Middle frontal gyrus (tissue), 1 donor: ENCODE data around the gene LVRN.

Experiments used
- DNase-seq: peaks from one replicate; pipeline ENCODE4 v3.0.0-alpha.2; 2015; ENCODE audit warnings: low spot score; ENCODE audit errors: extremely low spot score

LVRN gene

DNA sequence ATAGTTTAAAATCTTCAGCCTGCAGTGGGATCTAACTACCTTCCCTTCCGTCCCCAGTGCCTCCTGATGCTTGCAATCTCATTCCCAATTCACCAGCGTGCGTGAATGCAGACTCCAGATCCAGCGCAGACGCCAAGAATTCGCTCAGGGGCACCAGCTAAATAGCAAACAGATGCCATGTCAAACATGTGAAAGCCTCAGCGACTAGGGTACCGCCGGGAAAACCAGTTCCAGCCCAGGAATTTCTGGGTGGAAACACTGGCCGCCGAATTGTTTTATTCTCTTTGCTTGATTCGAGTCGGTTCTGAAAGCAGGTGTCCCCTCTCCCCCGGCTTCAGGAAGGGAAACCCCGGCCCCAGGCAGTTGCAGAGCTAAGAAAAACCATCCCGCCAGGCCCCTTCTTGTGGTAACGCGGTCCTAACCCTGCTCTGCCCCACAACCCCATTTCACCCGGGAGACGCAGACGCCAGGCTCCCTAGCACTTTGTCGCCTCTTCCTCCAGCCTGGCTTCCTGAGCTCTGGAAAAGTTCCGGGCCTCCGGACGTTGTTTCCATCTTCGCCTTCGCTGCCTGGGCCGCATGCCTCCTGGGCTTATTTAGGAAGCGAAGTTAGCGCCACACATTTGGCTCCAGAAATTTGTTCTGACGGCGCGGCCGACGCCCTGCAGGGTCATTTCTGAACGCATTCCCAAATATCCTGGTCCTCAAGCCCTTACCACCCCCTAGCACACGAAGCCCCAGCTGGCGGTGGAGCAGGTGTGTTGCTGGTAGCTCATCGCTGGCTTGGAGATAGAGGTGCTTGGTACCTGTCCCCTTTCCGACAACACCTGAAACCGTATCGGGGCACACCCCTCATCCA is 665 bp upstream of the LVRN start:
- no peak for DNase-seq

DNA sequence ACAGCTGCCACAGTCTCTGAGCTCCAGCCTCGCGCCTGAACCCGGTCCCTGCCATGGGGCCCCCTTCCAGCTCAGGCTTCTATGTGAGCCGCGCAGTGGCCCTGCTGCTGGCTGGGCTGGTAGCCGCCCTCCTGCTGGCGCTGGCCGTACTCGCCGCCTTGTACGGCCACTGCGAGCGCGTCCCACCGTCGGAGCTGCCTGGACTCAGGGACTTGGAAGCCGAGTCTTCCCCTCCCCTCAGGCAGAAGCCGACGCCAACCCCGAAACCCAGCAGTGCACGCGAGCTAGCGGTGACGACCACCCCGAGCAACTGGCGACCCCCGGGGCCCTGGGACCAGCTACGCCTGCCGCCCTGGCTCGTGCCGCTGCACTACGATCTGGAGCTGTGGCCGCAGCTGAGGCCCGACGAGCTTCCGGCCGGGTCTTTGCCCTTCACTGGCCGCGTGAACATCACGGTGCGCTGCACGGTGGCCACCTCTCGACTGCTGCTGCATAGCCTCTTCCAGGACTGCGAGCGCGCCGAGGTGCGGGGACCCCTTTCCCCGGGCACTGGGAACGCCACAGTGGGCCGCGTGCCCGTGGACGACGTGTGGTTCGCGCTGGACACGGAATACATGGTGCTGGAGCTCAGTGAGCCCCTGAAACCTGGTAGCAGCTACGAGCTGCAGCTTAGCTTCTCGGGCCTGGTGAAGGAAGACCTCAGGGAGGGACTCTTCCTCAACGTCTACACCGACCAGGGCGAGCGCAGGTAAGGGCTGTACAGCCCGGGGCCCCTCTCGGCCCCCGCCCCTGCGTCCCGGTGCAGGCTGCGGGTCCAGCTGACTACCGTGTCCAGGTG is 509 bp downstream of the LVRN start:
- DNase-seq: no peak

DNA sequence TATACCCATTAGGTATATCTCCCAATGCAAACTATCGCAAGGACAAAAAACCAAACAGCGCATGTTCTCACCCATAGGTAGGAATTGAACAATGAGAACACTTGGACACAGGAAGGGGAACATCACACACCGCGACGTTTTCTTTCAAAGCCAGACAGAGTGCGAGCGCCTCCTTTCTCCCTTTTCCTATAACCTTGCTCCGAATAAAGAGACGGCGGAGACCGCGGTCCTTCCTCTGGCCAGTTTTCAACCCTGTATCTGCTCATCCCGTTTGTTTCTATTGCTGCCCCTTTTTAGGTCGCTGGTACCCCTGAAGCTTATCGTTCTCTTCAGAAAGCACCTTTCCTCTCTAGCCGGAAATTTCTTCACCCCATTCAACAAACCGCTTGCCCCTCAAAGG is 1.3 kb downstream of the LVRN start:
- DNase-seq: no peak

DNA sequence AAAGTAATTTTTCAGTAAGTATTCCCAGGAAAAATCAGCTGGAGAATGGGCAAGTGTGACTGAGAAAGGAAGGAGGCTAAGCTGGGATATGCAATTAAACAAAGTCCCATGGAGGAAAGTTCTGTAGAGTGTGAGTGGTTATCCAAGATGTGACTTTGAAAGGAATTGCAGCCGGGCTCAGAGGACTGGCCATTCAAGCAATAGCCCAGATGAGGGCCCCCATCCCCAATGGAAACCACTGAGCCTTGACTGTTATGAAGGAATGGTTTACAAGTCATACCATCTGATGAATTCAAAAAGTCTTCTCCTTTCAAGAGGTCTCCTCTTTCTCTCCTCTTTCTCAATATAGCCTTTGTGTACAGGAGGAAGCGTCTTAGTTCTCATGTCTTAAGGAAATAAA is 6.5 kb downstream of the LVRN start:
- DNase-seq: no peak

DNA sequence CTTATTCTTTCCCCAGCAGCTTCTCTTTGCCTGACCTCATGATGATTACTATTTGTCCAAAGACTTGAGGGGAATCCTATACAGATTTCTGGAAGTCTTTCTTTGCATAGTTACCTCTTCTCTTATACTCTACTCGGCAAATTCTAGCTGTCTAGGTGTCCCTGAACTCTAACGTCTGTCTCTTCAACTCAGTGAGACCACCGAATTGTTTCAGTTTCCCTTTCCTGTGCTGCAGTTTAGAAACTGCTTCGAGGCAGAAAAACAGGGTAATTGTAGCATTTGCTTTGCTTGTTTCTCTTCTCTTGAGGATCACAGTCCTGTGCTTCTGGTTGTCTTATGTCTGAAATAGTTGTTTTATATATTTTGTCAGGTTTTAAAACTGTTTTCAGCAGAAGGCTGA is 14.8 kb downstream of the LVRN start:
- DNase-seq: no peak

DNA sequence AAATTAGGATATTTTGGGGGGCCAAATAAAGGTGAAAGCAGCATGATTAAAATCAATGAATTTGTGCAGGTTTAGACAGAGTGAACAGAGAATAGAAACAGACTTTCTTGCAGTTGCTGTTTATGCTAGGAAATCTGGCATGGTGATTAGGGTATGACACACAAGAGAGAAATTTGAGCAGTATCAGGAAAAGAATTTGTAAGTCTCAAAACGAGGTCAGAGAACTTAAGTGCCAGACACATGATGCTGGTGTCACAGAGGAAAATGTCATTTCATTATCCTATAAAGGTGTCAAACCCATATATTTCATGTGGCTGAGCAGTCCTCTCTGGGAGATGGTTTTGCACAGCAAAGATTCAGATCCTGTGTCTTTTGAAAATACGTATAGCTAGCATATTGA is 15.7 kb downstream of the LVRN start:
- DNase-seq: no peak

DNA sequence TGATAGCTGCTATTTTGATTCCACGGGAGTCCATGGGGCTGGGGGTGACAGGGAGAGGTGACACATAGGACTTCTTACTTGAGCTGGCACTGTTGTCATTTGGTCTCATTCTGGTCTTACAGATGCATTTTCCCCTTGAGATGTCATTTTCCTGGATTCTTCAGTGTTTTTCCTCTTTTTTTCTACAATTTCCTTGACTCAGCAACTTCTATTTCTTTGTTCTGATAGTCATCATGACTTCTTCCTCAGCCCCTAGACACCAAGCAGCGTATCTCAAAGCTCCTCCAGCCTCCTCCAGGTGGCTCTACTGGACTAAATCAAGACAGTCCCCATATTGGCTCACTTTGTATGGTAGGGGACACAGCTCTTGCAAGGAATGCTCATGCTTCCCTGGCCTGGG is 16.5 kb downstream of the LVRN start:
- no peak for DNase-seq

DNA sequence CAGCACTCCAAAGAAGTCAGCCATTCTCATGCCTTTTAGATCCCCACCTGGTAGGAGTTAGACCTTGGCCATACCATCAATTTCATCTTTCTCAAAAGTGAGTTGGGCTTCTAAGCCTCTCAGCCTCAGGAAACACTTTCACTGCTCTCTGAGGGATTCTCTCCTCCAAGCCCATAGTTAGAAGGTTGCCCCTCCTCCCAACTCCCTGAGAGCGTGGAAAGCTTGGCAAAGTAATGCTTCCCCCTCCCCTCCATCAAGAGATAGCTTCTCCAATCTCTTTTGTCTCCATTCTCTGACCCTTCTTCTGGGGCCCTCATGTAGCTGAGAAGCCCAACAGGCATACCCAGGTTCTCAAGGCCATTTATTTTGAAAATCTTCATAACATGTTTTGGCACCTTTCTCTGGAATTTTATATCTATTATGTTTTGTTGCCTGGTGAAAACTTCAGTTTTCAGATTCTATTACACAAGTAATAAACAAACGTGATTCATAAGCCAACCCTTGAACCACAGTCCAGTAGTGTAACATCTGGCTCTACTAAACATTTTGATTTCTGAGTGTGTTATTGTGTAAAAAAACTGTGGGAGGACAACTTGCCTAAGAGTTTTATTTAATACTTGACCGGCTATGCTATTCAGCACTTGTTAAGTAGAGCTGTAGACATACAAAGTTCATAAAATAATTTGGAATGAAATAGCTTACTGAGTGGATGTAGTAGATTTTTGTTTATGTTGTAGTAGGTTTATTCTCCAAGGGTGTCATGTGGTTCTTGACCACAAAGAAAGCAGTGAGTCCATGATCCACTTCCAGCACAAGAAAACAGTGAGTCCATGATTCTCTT is 17.1 kb downstream of the LVRN start:
- no peak for DNase-seq

DNA sequence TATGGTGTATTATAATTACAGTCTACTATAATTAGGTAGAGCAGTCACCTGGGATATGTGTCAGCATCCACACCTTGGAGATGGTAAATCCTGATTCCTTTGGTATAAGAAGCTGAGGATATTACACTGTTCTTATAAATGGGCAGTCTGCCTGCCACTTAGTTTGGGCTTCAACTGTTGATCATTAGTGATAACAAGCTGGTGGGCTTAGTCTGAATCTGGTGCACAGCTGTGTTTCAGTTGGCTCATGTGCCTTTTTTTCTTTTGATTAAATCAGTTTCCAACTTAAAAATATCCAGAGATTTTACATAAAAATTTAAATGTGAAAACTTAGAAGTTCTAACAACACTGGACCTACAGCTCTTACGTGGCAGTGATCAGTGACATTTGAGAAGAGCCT is 21.2 kb downstream of the LVRN start:
- DNase-seq: no peak

DNA sequence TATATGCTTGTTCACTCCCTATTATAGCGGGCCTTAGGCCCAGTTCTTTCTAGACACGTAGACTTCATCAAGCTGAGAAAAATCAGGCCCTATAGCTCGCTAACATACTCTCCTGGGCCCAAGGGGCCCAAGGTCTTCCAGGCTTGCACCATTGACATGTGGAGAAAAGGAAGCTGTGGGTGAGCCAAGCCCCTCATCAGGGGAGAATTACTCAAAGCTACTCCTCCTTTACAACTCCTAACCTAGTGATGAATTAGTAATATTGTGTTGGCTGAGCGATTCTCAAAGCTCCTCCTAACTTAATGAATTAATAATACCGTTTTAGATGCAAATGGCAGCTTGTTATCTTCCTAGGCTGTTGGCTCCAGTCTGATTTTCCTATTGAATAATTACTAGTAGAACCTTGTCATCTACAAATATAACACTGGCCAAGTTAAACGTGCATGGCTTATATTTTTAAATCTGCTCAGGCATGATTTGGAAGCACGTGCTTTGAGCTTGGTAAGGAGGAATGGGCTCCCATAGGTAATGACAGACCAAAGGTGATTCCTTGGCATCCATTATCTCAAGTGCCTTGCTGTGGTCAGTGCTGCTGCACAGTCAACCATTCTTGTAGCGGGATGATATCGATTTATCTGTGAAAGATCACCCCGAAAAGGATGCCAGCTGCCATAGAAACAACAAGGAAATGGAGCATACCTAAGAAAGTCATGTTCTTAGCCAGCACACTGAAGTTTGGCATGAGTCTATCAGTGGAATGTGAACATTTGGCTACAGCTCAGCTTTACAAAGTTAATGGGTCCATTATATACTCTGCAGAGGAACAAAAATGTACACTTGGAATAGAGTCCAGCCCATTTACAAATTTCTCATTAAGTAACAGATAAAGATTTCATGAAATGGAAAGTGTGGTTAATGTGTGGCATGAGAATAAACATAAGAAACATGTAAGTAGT is 23.8 kb downstream of the LVRN start:
- no peak for DNase-seq

DNA sequence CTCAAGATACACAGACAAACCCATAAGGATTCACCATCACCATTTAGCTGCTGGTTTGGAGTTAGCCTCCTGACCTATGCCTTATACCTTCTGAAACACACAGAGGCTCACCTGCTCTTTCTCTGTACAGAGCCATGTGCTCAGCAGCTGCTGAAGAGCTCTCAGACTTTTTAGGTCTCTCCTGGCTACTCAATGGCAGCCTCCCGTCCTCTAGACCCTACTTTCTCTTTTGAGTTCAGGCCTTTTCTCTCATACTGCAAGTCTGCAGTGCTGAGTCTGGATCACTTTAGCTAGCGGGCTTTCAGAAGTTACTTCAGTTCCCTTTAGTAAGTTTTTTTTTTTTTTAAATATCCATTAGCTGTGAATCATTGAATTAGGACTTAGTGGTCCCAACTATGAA is 25.7 kb downstream of the LVRN start:
- no peak for DNase-seq

DNA sequence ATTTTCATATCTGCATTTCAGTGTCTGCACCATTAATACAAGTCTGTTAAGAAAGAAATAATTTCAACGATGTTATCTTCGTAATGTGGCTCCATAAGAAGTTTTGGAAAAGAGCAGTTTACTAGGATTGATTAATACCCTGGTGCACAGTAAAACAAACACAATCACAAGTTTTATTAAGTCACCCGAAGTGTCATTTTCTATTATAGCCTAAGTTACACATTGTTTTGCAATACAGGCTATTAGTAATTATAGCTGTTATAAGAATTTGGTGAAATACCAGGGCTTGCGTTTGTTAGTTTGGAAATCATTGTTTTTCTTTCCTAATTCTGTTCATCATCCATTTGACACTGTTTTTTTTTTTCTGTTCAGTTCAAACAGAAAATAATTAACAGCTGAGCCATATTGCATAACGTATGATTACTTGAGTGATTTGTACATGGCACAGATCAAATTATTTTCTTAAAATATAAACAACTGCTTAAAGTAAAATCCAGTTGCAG is 30.6 kb downstream of the LVRN start:
- no peak for DNase-seq

DNA sequence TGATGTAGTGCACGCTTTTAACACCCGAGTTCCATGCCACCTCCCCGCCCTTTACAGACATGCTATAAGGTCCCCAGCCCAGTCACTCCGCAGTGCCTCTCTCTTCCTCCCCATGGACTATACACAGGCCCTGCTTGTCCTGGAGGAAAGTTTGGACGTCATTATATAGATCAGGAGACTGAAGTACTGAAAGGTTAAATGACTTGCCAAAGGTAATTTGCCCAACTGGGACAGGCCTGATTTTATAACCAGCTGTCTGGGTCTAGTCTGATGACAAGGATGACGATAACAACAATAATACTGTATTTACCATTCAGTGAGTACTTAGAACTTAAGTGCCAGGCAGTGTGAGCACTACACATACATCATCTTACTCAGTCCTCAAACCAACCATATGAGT is 33.1 kb downstream of the LVRN start:
- no peak for DNase-seq

DNA sequence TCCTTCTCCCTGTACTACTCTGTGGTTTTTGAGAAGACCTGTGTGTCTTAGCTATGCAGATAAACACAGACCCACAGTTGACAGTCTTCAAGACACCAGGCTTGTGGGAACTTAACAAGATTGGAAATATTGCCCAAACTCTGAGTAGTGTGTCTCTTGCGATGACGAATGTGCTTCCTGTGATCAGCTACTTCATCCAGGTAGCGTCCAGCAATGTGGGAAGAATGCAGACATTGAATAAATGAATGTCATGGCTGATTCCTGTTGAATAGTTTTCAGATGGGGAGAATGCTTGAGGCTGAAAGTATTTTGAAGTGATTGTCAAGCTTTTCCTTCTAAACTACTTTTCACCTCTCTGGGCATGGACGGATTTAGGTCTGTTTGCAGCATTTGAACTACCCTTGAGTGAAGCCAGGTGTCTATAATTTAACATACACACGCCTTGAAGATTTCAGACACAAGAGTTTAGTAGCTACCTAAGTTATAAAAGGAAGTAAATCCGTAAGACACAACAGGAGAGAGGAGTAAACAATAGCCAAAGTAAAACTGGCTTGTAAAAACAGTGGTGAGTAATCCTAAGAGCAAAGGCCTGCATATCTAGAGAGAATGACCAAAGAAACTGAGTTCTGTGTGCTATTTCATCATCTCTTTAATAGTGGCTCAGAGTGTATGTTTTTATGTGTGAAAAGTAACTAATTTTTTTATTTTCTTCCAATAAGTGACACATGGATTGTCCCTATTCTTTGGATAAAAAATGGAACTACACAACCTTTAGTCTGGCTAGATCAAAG is 40.0 kb downstream of the LVRN start:
- DNase-seq: no peak

DNA sequence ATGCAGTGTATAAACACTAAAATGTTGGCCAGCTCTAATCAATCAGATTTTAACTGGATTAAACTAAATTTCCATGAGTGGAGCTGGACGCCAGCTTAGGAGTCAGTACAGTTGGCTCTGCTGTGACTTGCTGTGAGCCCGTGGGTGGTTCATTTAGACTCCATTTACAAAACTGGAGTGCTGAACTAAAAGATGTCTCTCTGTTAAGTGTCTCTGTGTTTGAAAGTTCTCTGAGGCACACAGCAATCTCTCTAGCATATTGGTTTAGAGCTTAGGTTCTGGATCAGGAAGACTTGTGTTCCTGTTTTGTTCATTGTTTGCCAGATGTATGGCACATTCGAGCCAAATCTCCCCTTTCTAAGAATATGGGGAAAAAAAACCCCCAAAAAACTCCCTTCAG is 42.0 kb downstream of the LVRN start:
- no peak for DNase-seq

DNA sequence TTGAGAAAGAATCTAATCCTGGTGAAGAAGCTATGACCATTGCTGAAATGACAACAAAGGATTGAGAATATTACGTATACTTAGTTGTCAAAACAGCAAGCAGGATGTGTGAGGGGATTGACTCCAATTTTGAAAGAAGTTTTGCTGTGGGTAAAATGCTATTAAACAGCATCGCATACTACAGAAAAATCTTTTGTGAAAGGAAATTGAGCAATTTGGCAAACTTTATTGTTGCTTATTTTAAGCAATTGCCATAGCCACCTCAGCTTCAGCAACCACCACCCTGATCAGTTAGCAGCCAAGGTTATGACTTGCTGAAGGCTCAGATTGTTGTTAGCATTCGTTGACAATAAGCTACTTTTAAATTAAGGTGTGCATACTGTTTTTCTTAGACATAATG is 47.5 kb downstream of the LVRN start:
- DNase-seq: no peak

DNA sequence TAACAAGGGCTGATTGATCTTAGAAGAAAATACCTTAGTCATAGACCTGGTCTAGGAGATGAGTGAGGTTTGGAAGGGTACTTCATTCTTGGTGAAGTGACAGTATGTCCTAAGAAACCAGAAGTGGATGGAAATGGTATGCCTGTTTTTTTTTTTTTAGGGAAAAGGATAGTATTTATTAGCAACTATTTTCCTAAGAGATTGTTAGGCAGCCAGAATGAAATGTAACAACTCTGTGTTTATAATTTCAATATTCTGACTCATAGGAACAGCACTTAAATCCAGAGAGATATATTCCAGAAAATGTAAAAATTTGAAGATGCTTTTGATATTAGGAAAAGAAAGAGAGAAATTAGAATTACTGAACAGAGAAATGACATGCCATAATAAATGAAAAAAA is 48.8 kb downstream of the LVRN start:
- DNase-seq: no peak

DNA sequence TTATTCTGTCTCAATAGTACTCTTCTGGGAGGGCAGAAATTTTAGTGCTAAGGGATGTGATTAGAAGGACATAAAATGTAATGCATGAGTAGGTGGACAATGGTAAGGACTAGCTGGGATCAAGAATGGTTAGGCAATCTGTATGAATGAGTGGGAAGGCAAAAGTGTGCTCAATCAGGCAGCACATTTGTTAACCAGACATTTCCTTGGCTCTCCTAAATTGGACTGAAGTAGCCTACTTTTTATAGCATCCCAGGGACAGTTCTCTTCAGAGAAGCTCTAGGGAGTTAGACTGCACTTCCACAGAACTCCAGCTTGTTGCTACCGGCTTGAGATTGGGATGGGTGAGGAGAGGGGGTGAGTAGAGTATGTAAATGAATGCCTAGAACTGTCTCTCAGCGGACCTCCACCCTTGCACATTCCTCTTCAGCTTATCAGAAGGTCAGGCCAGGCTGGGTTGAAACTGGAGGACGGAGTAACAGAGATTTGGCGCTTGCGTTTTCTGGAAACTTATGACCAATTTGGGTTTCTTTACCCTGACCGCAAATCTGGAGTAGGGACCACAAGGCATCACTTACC is 51.0 kb downstream of the LVRN start:
- no peak for DNase-seq

DNA sequence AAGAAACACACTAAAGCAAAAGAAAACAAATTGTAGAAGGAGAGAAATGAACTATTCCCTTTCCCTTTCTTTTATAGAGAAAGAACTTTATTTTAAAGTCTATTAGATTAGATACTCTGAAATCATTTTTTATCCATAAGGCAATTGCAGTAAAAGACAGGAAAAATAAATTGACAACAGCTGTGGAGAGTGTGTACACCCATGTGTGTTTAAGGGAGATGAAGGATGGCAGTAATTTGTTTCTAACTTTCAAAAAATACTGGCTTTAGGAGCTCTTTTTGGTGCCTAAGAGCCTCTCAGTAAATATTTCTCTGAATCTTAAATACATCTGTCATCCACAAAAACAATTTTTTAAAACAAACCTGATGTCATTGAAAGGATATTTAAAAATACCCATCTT is 51.7 kb downstream of the LVRN start:
- DNase-seq: no peak
